GM12878 (cell line): Measurements from ENCODE around the gene DCAF4.

Experiments
- ASH2L ChIP-seq: fragments of 300-600, 200-600 bp; sonication (generic); IDR thresholded peaks from 2 replicates; pipeline ENCODE4 v1.6.1; 2017; ENCODE audit warnings: low read depth, mild to moderate bottlenecking, borderline replicate concordance
- CEBPB ChIP-seq, 2 experiments: fragments of 150-350 bp in 1 of 2; IDR thresholded peaks; 2 replicates each; pipeline ENCODE4 v1.6.1; 2012 to 2014; ENCODE audit warnings: low read depth in 2 of 2, low read length in 2 of 2, borderline replicate concordance in 1 of 2, inconsistent platforms in 1 of 2
- ETV6 ChIP-seq, 2 experiments: fragments of 450-650 bp in 1 of 2; IDR thresholded peaks in 1 of 2; conservative IDR thresholded peaks in 1 of 2; 2 replicates each; pipeline ENCODE4 v1.6.1; 2014; ENCODE audit warnings: antibody characterized with exemption in 1 of 2, borderline replicate concordance in 1 of 2, low read depth in 1 of 2, mild to moderate bottlenecking in 1 of 2, moderate library complexity in 1 of 2
- FOXK2 ChIP-seq: fragments of 450-650 bp; IDR thresholded peaks from 2 replicates; pipeline ENCODE4 v1.6.1; 2017; ENCODE audit warnings: mild to moderate bottlenecking, moderate library complexity
- KAT2A ChIP-seq: conservative IDR thresholded peaks from 2 replicates; pipeline ENCODE4 v1.6.1; 2011; ENCODE audit warnings: low read depth, low read length; ENCODE audit not compliant: control insufficient read depth
- MEF2A ChIP-seq: IDR thresholded peaks from 2 replicates; pipeline ENCODE4 v1.6.1; 2011; ENCODE audit warnings: low read depth, mild to moderate bottlenecking, low read length, moderate library complexity; ENCODE audit not compliant: insufficient read depth
- NRF1 ChIP-seq: conservative IDR thresholded peaks from 2 replicates; pipeline ENCODE4 v1.6.1; 2011; ENCODE audit warnings: mild to moderate bottlenecking, low read depth, low read length, improper control_type of control experiment
- PAX8 ChIP-seq: fragments of 450-650 bp; IDR thresholded peaks from 2 replicates; pipeline ENCODE4 v1.6.1; 2017; ENCODE audit warnings: mild to moderate bottlenecking, moderate library complexity
- RAD21 ChIP-seq: IDR thresholded peaks from 2 replicates; pipeline ENCODE4 v1.6.1; 2011; ENCODE audit warnings: mild to moderate bottlenecking, low read depth, low read length, moderate library complexity; ENCODE audit not compliant: insufficient read depth
- TF ChIP-seq, protein P1 (sequence below), 3 experiments: IDR thresholded peaks in 2 of 3; conservative IDR thresholded peaks in 1 of 3; 2 replicates each; pipeline ENCODE4 v1.5.1; 2011; ENCODE audit warnings: low read depth in 3 of 3, low read length in 3 of 3, mild to moderate bottlenecking in 3 of 3, control low read depth in 2 of 3, moderate library complexity in 2 of 3, inconsistent platforms in 1 of 3, mixed read lengths in 1 of 3; ENCODE audit not compliant: control insufficient read depth in 2 of 3, insufficient read depth in 1 of 3; ENCODE audit errors: extremely low read depth in 1 of 3
- TF ChIP-seq, protein P2 (sequence below): IDR thresholded peaks from 2 replicates; pipeline ENCODE4 v1.6.1; 2012; ENCODE audit warnings: low read length, inconsistent platforms
- TF ChIP-seq, protein P3 (sequence below): IDR thresholded peaks from 2 replicates; pipeline ENCODE4 v1.6.1; 2012; ENCODE audit warnings: low read depth, low read length, improper control_type of control experiment
- TF ChIP-seq, protein P4 (sequence below): IDR thresholded peaks from 2 replicates; pipeline ENCODE4 v1.6.1; 2011; ENCODE audit warnings: borderline replicate concordance, low read depth, mild to moderate bottlenecking, moderate library complexity, mixed read lengths, low read length; ENCODE audit not compliant: insufficient read depth; ENCODE audit errors: extremely low read length

DNA sequence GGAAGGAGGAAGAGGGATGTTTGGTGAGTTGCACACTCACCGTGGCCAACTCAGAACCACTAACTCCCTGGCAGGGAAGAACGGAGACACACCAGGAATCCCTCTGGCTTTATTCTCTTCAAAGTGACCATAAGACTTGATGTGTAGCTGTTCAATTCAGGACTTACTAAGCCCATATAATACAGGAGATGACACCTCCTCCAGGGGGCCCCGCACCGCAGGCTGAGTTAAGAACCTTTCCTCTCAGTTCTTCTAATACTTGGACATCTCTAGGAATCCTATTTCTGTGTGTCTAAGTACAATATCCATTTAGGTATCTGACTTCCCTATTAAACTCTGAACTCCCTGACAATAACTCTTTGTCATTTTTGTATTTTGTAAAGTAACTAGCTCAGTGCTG is 49.5 kb downstream of the DCAF4 start:
- TF ChIP-seq PAX8 (no peak), CEBPB (IDR thresholded peaks at IDR 0.05; ENCODE audit: borderline replicate concordance in 1 of 2, low read depth in 2 of 2, low read length in 2 of 2) (no peak), ETV6 (conservative IDR thresholded peaks at IDR 0.05 in 1 of 2, IDR thresholded peaks at IDR 0.05 in 1 of 2; ENCODE audit: borderline replicate concordance in 1 of 2, low read depth in 1 of 2) (no peak), FOXK2 (no peak), MEF2A (no peak), RAD21 (peak; percentile 28; the same call in 1 of the 2 replicates), KAT2A (no peak), ASH2L (no peak), NRF1 (no peak)
- TF ChIP-seq, protein P1, sequence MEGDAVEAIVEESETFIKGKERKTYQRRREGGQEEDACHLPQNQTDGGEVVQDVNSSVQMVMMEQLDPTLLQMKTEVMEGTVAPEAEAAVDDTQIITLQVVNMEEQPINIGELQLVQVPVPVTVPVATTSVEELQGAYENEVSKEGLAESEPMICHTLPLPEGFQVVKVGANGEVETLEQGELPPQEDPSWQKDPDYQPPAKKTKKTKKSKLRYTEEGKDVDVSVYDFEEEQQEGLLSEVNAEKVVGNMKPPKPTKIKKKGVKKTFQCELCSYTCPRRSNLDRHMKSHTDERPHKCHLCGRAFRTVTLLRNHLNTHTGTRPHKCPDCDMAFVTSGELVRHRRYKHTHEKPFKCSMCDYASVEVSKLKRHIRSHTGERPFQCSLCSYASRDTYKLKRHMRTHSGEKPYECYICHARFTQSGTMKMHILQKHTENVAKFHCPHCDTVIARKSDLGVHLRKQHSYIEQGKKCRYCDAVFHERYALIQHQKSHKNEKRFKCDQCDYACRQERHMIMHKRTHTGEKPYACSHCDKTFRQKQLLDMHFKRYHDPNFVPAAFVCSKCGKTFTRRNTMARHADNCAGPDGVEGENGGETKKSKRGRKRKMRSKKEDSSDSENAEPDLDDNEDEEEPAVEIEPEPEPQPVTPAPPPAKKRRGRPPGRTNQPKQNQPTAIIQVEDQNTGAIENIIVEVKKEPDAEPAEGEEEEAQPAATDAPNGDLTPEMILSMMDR (IDR thresholded peaks at IDR 0.05 in 2 of 3, conservative IDR thresholded peaks at IDR 0.05 in 1 of 3; ENCODE audit: control insufficient read depth in 2 of 3, extremely low read depth in 1 of 3, insufficient read depth in 1 of 3, low read depth in 3 of 3, low read length in 3 of 3) = peak in 2 of 3 experiments; percentile 4 to 27; a peak in 3 of 6 replicates
- TF ChIP-seq, protein P2, sequence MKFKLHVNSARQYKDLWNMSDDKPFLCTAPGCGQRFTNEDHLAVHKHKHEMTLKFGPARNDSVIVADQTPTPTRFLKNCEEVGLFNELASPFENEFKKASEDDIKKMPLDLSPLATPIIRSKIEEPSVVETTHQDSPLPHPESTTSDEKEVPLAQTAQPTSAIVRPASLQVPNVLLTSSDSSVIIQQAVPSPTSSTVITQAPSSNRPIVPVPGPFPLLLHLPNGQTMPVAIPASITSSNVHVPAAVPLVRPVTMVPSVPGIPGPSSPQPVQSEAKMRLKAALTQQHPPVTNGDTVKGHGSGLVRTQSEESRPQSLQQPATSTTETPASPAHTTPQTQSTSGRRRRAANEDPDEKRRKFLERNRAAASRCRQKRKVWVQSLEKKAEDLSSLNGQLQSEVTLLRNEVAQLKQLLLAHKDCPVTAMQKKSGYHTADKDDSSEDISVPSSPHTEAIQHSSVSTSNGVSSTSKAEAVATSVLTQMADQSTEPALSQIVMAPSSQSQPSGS = no peak
- TF ChIP-seq, protein P3, sequence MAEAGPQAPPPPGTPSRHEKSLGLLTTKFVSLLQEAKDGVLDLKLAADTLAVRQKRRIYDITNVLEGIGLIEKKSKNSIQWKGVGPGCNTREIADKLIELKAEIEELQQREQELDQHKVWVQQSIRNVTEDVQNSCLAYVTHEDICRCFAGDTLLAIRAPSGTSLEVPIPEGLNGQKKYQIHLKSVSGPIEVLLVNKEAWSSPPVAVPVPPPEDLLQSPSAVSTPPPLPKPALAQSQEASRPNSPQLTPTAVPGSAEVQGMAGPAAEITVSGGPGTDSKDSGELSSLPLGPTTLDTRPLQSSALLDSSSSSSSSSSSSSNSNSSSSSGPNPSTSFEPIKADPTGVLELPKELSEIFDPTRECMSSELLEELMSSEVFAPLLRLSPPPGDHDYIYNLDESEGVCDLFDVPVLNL = no peak
- TF ChIP-seq, protein P4, sequence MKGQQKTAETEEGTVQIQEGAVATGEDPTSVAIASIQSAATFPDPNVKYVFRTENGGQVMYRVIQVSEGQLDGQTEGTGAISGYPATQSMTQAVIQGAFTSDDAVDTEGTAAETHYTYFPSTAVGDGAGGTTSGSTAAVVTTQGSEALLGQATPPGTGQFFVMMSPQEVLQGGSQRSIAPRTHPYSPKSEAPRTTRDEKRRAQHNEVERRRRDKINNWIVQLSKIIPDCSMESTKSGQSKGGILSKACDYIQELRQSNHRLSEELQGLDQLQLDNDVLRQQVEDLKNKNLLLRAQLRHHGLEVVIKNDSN = no peak
